CD4-positive, CD25-positive, alpha-beta regulatory T cell (primary cell): ENCODE results near the gene RELCH. TPM values are rescaled to one million over a fixed set of nuclear protein-coding genes. Genes with fewer than 3 reads are reported as not detected.

Experiments
- ATAC-seq, 2 donors: fragments of 150-1000 bp; cut with Tn5 transposase; one replicate each; pipeline ENCODE4 v1.10.0; 2021; ENCODE audit warnings: low read depth in 2 of 2, moderate number of reproducible peaks in 2 of 2, moderate library complexity in 1 of 2
- DNase-seq, 3 donors: peaks; one replicate each; pipeline versions ENCODE4 v3.0.0 to v3.0.0-alpha.2; 2012 to 2022; ENCODE audit warnings: mixed read lengths in 1 of 3
- H3K27ac ChIP-seq: one replicate; pipeline ENCODE4 v1.7.0; 2013; ENCODE audit warnings: mild to moderate bottlenecking, low read length; ENCODE audit not compliant: insufficient read depth, poor library complexity, severe bottlenecking
- H3K27me3 ChIP-seq: one replicate; pipeline ENCODE4 v1.7.0; 2013; ENCODE audit warnings: low read length; ENCODE audit not compliant: control insufficient read depth, insufficient read depth
- H3K36me3 ChIP-seq: one replicate; pipeline ENCODE4 v1.7.0; 2013; ENCODE audit warnings: mild to moderate bottlenecking, low read length, moderate library complexity; ENCODE audit not compliant: control insufficient read depth, insufficient read depth
- H3K4me1 ChIP-seq: 2 replicates; pipeline ENCODE4 v1.7.0; 2013; ENCODE audit warnings: mild to moderate bottlenecking, low read length; ENCODE audit not compliant: insufficient read depth, control insufficient read depth, poor library complexity, severe bottlenecking
- H3K4me3 ChIP-seq: one replicate; pipeline ENCODE4 v1.7.0; 2013; ENCODE audit warnings: low read depth, mild to moderate bottlenecking, low read length, moderate library complexity
- H3K9me3 ChIP-seq, 2 experiments: 1 replicate in 1 of 2; 2 replicates in 1 of 2; pipeline ENCODE4 v1.7.0; 2013; ENCODE audit warnings: low read length in 2 of 2, mild to moderate bottlenecking in 1 of 2, moderate library complexity in 1 of 2; ENCODE audit not compliant: control insufficient read depth in 2 of 2
- H3K27ac Mint-ChIP-seq, 3 donors: one replicate each; pipeline ENCODE4 v1.8.0; 2020 to 2022; ENCODE audit warnings: mild to moderate bottlenecking in 3 of 3, mixed read lengths in 3 of 3, moderate library complexity in 2 of 3
- H3K27me3 Mint-ChIP-seq: one replicate; pipeline ENCODE4 v1.8.0; 2022; ENCODE audit warnings: mild to moderate bottlenecking, mixed read lengths
- H3K36me3 Mint-ChIP-seq: one replicate; pipeline ENCODE4 v1.8.0; 2020; ENCODE audit warnings: mixed read lengths
- H3K4me1 Mint-ChIP-seq, 4 donors: one replicate each; pipeline ENCODE4 v1.8.0; 2020 to 2022; ENCODE audit warnings: mixed read lengths in 4 of 4, mild to moderate bottlenecking in 1 of 4
- H3K4me3 Mint-ChIP-seq, 4 donors: one replicate each; pipeline ENCODE4 v1.8.0; 2020 to 2022; ENCODE audit warnings: mild to moderate bottlenecking in 4 of 4, mixed read lengths in 4 of 4, moderate library complexity in 3 of 4
- H3K9me3 Mint-ChIP-seq, 7 donors: one replicate each; pipeline ENCODE4 v1.8.0; 2020 to 2022; ENCODE audit warnings: mixed read lengths in 7 of 7, mild to moderate bottlenecking in 3 of 7, moderate library complexity in 2 of 7
- polyA plus RNA-seq, 4 donors: library from polyadenylated mRNA; unstranded; fragments of 300-500 nt; fragmentation: Illumina TruSeq; gene quantifications; one replicate each; pipeline ENCODE4 v1.2.3, GENCODE V29; 2021
- total RNA-seq: library from RNA; stranded (reverse); gene quantifications from one replicate; pipeline ENCODE4 v1.2.3, GENCODE V29; 2022

Gene RELCH
- total RNA-seq (76.5 TPM), polyA plus RNA-seq (10 to 100 TPM in 1 of 4 donors, 1 to 10 TPM in 3; 7.6 to 10.0 (median 9.0) TPM)

GRCh38 chr18:62186774-62187542 lies at the start of gene RELCH, which contains the start of gene PIGN:
TSS of gene RELCH (plus strand) at chr18:62187255. CDS start at chr18:62187506, 251 bp downstream.
TSS of gene PIGN (minus strand) at chr18:62187056. CDS start at chr18:62161353, 25,703 bp downstream.
- DNase-seq (peak; percentile 96 to 98 (median 97)), ATAC-seq (peak; percentile 93 to 95)
- peaks cover 23 to 72% (median 45%) of the 10 kb centered on the region in 4 donors for H3K4me1 Mint-ChIP-seq
- H3K9me3 ChIP-seq: no peaks in the 10 kb centered on the region
- H3K27me3 ChIP-seq: no peaks in the 10 kb centered on the region
- peak within 1 kb of the TSS; percentile 88 to 99 (median 98) for H3K27ac Mint-ChIP-seq
- peak within 1 kb of the TSS; percentile 72 for H3K27ac ChIP-seq
- H3K9me3 Mint-ChIP-seq: peaks cover 0 to 3% (median 0%) of the 10 kb centered on the region in 7 donors
- peaks cover 12% of the 10 kb centered on the region for H3K36me3 Mint-ChIP-seq
- H3K4me1 ChIP-seq: peaks cover 52% of the 10 kb centered on the region
- peak within 1 kb of the TSS; percentile 96 for H3K4me3 ChIP-seq
- peak within 1 kb of the TSS; percentile 98 to 100 (median 100) for H3K4me3 Mint-ChIP-seq
- no peaks in the 10 kb centered on the region for H3K36me3 ChIP-seq
- H3K27me3 Mint-ChIP-seq: peaks cover 4% of the 10 kb centered on the region

- Histone ChIP-seq H3K27me3 (no peaks in the 10 kb centered on the region), H3K27ac (no peak overlapping the region), H3K36me3 (peaks cover 13% of the 10 kb centered on the region), H3K4me3 (no peak overlapping the region), H3K9me3 (no peaks in the 10 kb centered on the region), H3K4me1 (no peaks in the 10 kb centered on the region)
- no peak for ATAC-seq
- Mint-ChIP-seq H3K9me3 (no peaks in the 10 kb centered on the region), H3K4me3 (no peak overlapping the region), H3K27me3 (no peaks in the 10 kb centered on the region), H3K4me1 (peaks cover 0 to 4% (median 0%) of the 10 kb centered on the region in 4 donors), H3K27ac (no peak overlapping the region), H3K36me3 (peaks cover 12% of the 10 kb centered on the region)
- no peak for DNase-seq
These were observed 48.4 kb upstream of the RELCH start for GRCh38 chr18:62138461-62139235.

GRCh38 chr18:62140259-62140658 lies 46.8 kb upstream of the RELCH start:
- no peak overlapping the region for H3K4me3 Mint-ChIP-seq
- Histone ChIP-seq H3K4me1 (no peaks in the 10 kb centered on the region), H3K9me3 (no peaks in the 10 kb centered on the region), H3K27me3 (no peaks in the 10 kb centered on the region), H3K27ac (no peak overlapping the region), H3K36me3 (peaks cover 17% of the 10 kb centered on the region), H3K4me3 (no peak overlapping the region)
- H3K27me3 Mint-ChIP-seq: no peaks in the 10 kb centered on the region
- H3K9me3 Mint-ChIP-seq: no peaks in the 10 kb centered on the region
- ATAC-seq: no peak
- H3K27ac Mint-ChIP-seq: no peak overlapping the region
- DNase-seq: no peak
- H3K4me1 Mint-ChIP-seq: peaks cover 0 to 4% (median 0%) of the 10 kb centered on the region in 4 donors
- peaks cover 21% of the 10 kb centered on the region for H3K36me3 Mint-ChIP-seq

GRCh38 chr18:62144338-62144737 lies 42.7 kb upstream of the RELCH start:
- H3K9me3 ChIP-seq: no peaks in the 10 kb centered on the region
- H3K4me1 ChIP-seq: no peaks in the 10 kb centered on the region
- no peaks in the 10 kb centered on the region for H3K27me3 ChIP-seq
- Mint-ChIP-seq H3K27me3 (no peaks in the 10 kb centered on the region), H3K27ac (peak overlapping the region in 1 of 3 donors; percentile 50), H3K4me1 (no peaks in the 10 kb centered on the region), H3K9me3 (no peaks in the 10 kb centered on the region), H3K4me3 (no peak overlapping the region), H3K36me3 (peaks cover 16% of the 10 kb centered on the region)
- DNase-seq (no peak), ATAC-seq (no peak)
- H3K27ac ChIP-seq: no peak overlapping the region
- no peak overlapping the region for H3K4me3 ChIP-seq
- H3K36me3 ChIP-seq: peaks cover 12% of the 10 kb centered on the region

GRCh38 chr18:62151068-62151771 lies 35.8 kb upstream of the RELCH start:
- no peak for ATAC-seq

GRCh38 chr18:62152844-62153243 lies 34.2 kb upstream of the RELCH start:
- Histone ChIP-seq H3K36me3 (peaks cover 9% of the 10 kb centered on the region), H3K4me1 (no peaks in the 10 kb centered on the region), H3K4me3 (no peak overlapping the region), H3K27ac (no peak overlapping the region), H3K27me3 (no peaks in the 10 kb centered on the region), H3K9me3 (no peaks in the 10 kb centered on the region)
- H3K4me1 Mint-ChIP-seq: peaks cover 0 to 2% (median under 1%) of the 10 kb centered on the region in 4 donors
- no peaks in the 10 kb centered on the region for H3K27me3 Mint-ChIP-seq
- no peak overlapping the region for H3K4me3 Mint-ChIP-seq
- ATAC-seq (no peak), DNase-seq (no peak)
- no peak overlapping the region for H3K27ac Mint-ChIP-seq
- no peaks in the 10 kb centered on the region for H3K9me3 Mint-ChIP-seq
- peaks cover 25% of the 10 kb centered on the region for H3K36me3 Mint-ChIP-seq

More at GRCh38 chr18:62151068-62151771, 35.8 kb upstream of the RELCH start:
- Mint-ChIP-seq H3K27me3 (no peaks in the 10 kb centered on the region), H3K4me1 (no peaks in the 10 kb centered on the region), H3K36me3 (peaks cover 24% of the 10 kb centered on the region), H3K27ac (no peak overlapping the region), H3K9me3 (no peaks in the 10 kb centered on the region), H3K4me3 (no peak overlapping the region)
- peaks cover 4% of the 10 kb centered on the region for H3K36me3 ChIP-seq
- no peak overlapping the region for H3K4me3 ChIP-seq
- no peaks in the 10 kb centered on the region for H3K4me1 ChIP-seq
- no peak overlapping the region for H3K27ac ChIP-seq
- no peaks in the 10 kb centered on the region for H3K27me3 ChIP-seq
- DNase-seq: no peak
- H3K9me3 ChIP-seq: no peaks in the 10 kb centered on the region

GRCh38 chr18:62157843-62158242 lies 29.2 kb upstream of the RELCH start:
- no peak overlapping the region for H3K27ac ChIP-seq
- ATAC-seq (no peak), DNase-seq (no peak)
- no peak overlapping the region for H3K4me3 ChIP-seq
- Mint-ChIP-seq H3K36me3 (peaks cover 28% of the 10 kb centered on the region), H3K4me3 (no peak overlapping the region), H3K4me1 (peaks cover 0 to 5% (median 4%) of the 10 kb centered on the region in 4 donors), H3K9me3 (no peaks in the 10 kb centered on the region), H3K27me3 (no peaks in the 10 kb centered on the region), H3K27ac (no peak overlapping the region)
- no peaks in the 10 kb centered on the region for H3K4me1 ChIP-seq
- no peaks in the 10 kb centered on the region for H3K27me3 ChIP-seq
- peaks cover 18% of the 10 kb centered on the region for H3K36me3 ChIP-seq
- H3K9me3 ChIP-seq: no peaks in the 10 kb centered on the region
